ENCODE measurements around the gene EHD4. TPM values are rescaled to one million over a fixed set of nuclear protein-coding genes. Genes with fewer than 3 reads are reported as not detected.

The EHD4 gene
- polyA plus RNA-seq, 1 donor (not counting 4 experiments of a cell fraction or from before 2014, with no cell fraction given) = 31.5 TPM

DNA sequence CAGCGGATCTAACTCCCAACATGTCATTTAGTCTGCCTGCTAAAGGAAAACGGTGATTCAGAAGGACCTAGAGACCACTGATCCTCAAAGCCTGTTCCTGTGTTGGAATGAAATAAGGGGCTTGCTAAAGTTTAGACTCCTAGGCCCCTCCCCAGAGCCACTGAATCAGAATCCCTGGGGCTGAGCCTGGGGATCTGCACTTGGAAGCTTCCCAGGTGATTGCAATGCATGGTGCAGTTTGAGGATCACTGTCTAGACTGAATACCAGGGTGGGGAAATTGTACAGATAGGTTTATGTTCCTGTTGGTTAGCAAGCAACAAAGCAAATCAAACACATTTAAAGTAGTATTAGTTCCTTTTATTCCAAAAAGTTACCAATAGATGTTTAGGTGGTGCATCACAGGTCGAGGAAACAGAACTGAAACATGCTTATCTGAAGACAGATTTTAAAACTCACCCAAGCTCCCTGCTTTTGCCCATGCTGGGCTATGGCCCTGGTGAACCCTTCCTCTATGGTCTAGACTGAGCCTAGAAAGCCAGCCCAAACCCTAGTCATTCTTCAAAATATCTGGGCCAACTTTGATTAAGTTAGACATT is 48.9 kb downstream of the EHD4 start:
- no peaks in the 10 kb centered on the region for H4K20me1 ChIP-seq (ENCODE audit: control insufficient read depth, extremely low read depth, insufficient read depth, low read length)
- no peak for TF ChIP-seq EZH2 (IDR thresholded peaks at IDR 0.05; ENCODE audit: low read length)
- TF ChIP-seq, protein P1, sequence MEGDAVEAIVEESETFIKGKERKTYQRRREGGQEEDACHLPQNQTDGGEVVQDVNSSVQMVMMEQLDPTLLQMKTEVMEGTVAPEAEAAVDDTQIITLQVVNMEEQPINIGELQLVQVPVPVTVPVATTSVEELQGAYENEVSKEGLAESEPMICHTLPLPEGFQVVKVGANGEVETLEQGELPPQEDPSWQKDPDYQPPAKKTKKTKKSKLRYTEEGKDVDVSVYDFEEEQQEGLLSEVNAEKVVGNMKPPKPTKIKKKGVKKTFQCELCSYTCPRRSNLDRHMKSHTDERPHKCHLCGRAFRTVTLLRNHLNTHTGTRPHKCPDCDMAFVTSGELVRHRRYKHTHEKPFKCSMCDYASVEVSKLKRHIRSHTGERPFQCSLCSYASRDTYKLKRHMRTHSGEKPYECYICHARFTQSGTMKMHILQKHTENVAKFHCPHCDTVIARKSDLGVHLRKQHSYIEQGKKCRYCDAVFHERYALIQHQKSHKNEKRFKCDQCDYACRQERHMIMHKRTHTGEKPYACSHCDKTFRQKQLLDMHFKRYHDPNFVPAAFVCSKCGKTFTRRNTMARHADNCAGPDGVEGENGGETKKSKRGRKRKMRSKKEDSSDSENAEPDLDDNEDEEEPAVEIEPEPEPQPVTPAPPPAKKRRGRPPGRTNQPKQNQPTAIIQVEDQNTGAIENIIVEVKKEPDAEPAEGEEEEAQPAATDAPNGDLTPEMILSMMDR (optimal IDR thresholded peaks at IDR 0.05 in 1 of 3, IDR thresholded peaks at IDR 0.05 in 1 of 3, conservative IDR thresholded peaks at IDR 0.05 in 1 of 3; ENCODE audit: extremely low read depth in 1 of 3, insufficient read depth in 2 of 3, low read length in 3 of 3) = no peak
- H3K4me2 ChIP-seq (ENCODE audit: control insufficient read depth, extremely low read depth, insufficient read depth, low read depth, low read length) = no peak overlapping the region
- H3K9me3 ChIP-seq (ENCODE audit: control insufficient read depth, low read depth, low read length) = no peaks in the 10 kb centered on the region
- H3K27me3 ChIP-seq (ENCODE audit: control insufficient read depth, extremely low read depth, insufficient read depth, low read length) = no peaks in the 10 kb centered on the region
- FAIRE-seq = no peak
- DNase-seq (ENCODE audit: low read depth, low spot score) = no peak
- H3K36me3 ChIP-seq (ENCODE audit: control insufficient read depth in 2 of 2, extremely low read depth in 1 of 2, insufficient read depth in 2 of 2, low read length in 2 of 2) = peaks cover 19 to 36% of the 10 kb centered on the region in 2 experiments
- no peak overlapping the region for H3K27ac ChIP-seq (ENCODE audit: control insufficient read depth, insufficient read depth, low read length)
- H3K79me2 ChIP-seq (ENCODE audit: control insufficient read depth, insufficient read depth, low read length) = peaks cover 38% of the 10 kb centered on the region
- H2AFZ ChIP-seq (ENCODE audit: control insufficient read depth, low read length) = no peak overlapping the region
- dilution Hi-C loops (cut with MboI; ENCODE audit: extremely low pct_ligation_motif_present, low sequenced_read_pairs) = no loop called here
- no peak overlapping the region for H3K9ac ChIP-seq (ENCODE audit: control insufficient read depth, extremely low read depth, insufficient read depth, low read length)
- no peak overlapping the region for H3K4me3 ChIP-seq (ENCODE audit: control insufficient read depth in 2 of 3, extremely low read depth in 1 of 3, insufficient read depth in 2 of 3, low read depth in 1 of 3, low read length in 3 of 3)
- H3K4me1 ChIP-seq (ENCODE audit: control insufficient read depth, extremely low read depth, insufficient read depth, low read length) = peaks cover 13% of the 10 kb centered on the region
- H3K9me1 ChIP-seq (ENCODE audit: control insufficient read depth, extremely low read depth, insufficient read depth, low read length) = peaks cover 2% of the 10 kb centered on the region

DNA sequence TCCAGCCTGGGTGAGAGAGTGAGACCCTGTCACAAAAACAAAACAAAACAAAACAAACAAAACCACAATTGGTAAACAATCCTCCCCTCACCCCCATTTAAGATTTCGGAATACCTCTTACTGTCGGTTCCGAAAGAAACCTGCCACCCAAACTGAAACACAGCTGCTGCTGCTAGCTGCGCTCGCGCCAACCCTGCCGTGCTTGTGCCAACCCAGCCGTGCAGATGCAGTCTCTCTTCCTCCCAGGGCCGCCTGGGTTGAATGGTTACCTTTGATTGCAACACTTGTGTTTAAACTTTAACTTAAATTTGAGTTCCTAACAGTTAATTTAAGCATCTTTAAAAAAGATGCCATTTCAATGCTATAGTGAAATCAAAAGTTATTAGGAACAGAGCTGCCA is 50.0 kb downstream of the EHD4 start:
- H4K20me1 ChIP-seq (ENCODE audit: control insufficient read depth, extremely low read depth, insufficient read depth, low read length) = peaks cover 4% of the 10 kb centered on the region
- peaks cover 2% of the 10 kb centered on the region for H3K9me1 ChIP-seq (ENCODE audit: control insufficient read depth, extremely low read depth, insufficient read depth, low read length)
- H3K79me2 ChIP-seq (ENCODE audit: control insufficient read depth, insufficient read depth, low read length) = peaks cover 33% of the 10 kb centered on the region
- H3K4me1 ChIP-seq (ENCODE audit: control insufficient read depth, extremely low read depth, insufficient read depth, low read length) = peaks cover 25% of the 10 kb centered on the region
- no peak overlapping the region for H3K27ac ChIP-seq (ENCODE audit: control insufficient read depth, insufficient read depth, low read length)
- dilution Hi-C loops (cut with MboI; ENCODE audit: extremely low pct_ligation_motif_present, low sequenced_read_pairs) = no loop called here
- TF ChIP-seq EZH2 (IDR thresholded peaks at IDR 0.05; ENCODE audit: low read length) = no peak
- TF ChIP-seq, protein P1 (optimal IDR thresholded peaks at IDR 0.05 in 1 of 3, IDR thresholded peaks at IDR 0.05 in 1 of 3, conservative IDR thresholded peaks at IDR 0.05 in 1 of 3; ENCODE audit: extremely low read depth in 1 of 3, insufficient read depth in 2 of 3, low read length in 3 of 3) = no peak
- H3K4me2 ChIP-seq (ENCODE audit: control insufficient read depth, extremely low read depth, insufficient read depth, low read depth, low read length) = no peak overlapping the region
- H2AFZ ChIP-seq (ENCODE audit: control insufficient read depth, low read length) = no peak overlapping the region
- peaks cover 20 to 40% of the 10 kb centered on the region in 2 experiments for H3K36me3 ChIP-seq (ENCODE audit: control insufficient read depth in 2 of 2, extremely low read depth in 1 of 2, insufficient read depth in 2 of 2, low read length in 2 of 2)
- no peak for DNase-seq (ENCODE audit: low read depth, low spot score)
- no peak for FAIRE-seq
- H3K4me3 ChIP-seq (ENCODE audit: control insufficient read depth in 2 of 3, extremely low read depth in 1 of 3, insufficient read depth in 2 of 3, low read depth in 1 of 3, low read length in 3 of 3) = no peak overlapping the region
- no peak overlapping the region for H3K9ac ChIP-seq (ENCODE audit: control insufficient read depth, extremely low read depth, insufficient read depth, low read length)
- no peaks in the 10 kb centered on the region for H3K27me3 ChIP-seq (ENCODE audit: control insufficient read depth, extremely low read depth, insufficient read depth, low read length)
- H3K9me3 ChIP-seq (ENCODE audit: control insufficient read depth, low read depth, low read length) = no peaks in the 10 kb centered on the region
